HG02678 (cell line): ENCODE data around the gene ITGA1.
"Not testable (repeated sequence)": the region's sequence is repeated elsewhere in the genome, so short reads cannot be mapped to it uniquely, and the experiment has no call there.

Source experiments
- ATAC-seq: cut with Tn5 transposase; IDR thresholded peaks from one replicate; pipeline ENCODE4 v1.9.1; 2021; ENCODE audit warnings: mild to moderate bottlenecking, moderate library complexity; ENCODE audit not compliant: unreplicated experiment

Gene ITGA1

GRCh38 chr5:52787600-52788504 is at the start of gene ITGA1, which contains the start of gene PELO:
TSS of gene ITGA1 (plus strand) at chr5:52787916. CDS start at chr5:52788354, 438 bp downstream.
TSS of gene PELO (plus strand) at chr5:52787916. CDS start at chr5:52800395, 12,479 bp downstream.
- peak; percentile 83 for ATAC-seq

DNA sequence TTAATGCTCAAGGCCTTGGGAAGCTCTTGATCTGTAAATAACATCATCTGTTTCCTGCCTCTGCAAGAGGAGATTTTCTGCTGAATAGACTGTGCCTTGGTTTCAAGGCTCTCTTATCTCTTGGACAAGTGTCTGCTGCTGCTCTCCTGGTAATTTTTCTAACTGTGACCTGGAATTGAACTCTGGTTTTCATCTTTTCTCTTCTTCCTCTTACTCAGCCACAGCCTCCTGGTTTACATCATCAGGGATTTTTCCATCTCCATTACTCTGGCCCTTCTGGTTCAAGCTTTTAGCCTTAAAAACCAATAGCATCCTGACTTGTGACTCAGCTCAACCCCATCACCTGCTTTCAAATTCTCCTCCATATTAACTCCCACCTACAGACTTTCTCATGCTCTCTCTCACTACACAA is 49.6 kb upstream of the ITGA1 start:
- ATAC-seq, result peak; percentile 63

DNA sequence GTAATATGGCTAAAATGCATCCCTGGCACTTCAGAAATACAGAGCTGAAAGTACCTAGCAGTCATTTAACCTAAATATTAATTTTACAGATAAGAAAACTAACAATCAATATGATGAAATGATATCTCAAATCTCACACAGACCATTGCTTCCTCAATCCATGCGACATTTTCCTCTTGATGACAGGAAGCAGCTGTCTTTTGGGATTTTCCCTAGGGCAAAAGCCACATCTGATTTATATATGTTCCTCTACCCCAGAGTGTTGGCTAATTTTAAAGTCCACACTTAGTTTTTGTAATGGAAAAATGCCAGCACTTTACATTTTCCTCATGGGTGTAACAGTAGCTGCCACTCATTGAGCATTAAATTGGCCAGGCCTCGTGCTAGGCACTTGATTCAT is 47.7 kb upstream of the ITGA1 start:
- ATAC-seq, result no peak

DNA sequence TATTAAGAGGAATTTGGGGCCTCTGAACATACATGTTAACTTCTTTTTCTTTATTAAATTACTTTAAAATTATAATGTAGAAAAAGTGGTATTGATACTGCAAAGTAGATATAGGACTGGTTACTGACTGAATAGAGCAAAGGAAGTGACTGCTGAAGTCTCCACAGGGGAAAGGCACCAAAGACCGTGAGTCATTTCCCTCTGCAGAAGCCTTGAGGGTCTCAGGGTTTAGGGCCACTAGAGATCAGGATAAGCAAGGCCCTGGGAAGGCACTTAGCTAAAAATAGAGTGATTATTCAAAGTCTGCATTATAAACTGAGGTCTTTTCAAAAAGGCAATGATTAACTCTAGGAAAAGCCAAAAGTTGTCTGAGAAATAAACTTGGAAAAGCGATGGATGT is 44.7 kb upstream of the ITGA1 start:
- ATAC-seq, result no peak

- ATAC-seq, result no peak
Measured at GRCh38 chr5:52743529-52743928, 44.2 kb upstream of the ITGA1 start.

DNA sequence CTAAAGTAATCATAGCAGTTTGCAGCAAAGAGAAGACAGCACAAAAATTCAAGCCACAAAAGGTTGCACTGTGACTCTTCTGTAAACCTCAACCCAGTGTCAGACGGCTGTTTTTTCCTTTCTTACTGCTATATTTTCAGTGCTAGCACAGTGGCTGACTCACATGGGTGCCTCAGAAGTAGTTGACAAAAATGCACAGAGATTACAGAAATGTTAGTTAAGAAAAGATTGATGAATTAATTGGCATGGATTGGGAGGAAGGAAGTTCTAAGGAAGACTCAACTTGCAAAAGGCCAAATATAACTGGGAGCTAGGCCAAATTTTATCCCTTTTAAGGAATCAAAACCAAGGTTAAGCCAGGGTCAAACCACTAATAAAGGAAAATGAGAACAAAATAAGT is 43.7 kb upstream of the ITGA1 start:
- ATAC-seq, result peak; percentile 75

- ATAC-seq, result not testable (repeated sequence)
Measured at GRCh38 chr5:52744867-52745458, 42.8 kb upstream of the ITGA1 start.

DNA sequence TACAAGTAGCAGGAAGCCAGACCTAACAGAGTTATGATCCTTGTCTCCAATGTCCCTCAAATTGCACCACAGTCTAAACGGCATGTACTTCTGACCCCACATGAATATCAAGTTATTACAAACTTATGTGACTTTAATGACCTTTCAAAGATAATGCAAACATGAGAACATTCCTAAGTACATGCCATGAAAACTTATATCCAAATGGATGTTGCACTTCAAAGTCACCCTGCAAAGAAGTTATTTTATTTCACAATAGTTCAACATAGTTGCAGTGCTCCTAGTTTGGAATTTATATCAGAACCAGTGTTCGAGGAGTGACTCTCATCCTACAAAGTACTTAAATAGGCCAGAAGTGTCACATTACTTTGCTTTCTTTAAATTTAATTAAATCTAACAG is 41.2 kb upstream of the ITGA1 start:
- ATAC-seq, result no peak

DNA sequence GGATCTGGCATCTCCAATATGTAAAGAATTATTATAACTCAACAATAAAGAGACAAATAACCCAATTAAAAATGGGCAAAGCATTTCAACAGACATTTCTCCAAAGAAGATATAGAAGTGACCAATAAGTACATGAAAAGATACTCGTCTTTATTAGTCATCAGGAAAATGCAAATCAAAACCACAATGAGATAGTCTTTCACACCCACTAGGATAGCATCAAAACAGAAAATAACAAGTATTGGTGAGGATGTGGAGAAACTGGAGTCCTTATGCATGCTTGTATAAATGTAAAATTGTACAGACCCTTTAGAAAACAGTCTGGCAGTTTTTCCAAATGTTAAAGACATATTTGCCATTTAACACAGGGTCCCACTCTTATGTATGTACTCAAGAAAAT is 39.1 kb upstream of the ITGA1 start:
- ATAC-seq, result no peak

DNA sequence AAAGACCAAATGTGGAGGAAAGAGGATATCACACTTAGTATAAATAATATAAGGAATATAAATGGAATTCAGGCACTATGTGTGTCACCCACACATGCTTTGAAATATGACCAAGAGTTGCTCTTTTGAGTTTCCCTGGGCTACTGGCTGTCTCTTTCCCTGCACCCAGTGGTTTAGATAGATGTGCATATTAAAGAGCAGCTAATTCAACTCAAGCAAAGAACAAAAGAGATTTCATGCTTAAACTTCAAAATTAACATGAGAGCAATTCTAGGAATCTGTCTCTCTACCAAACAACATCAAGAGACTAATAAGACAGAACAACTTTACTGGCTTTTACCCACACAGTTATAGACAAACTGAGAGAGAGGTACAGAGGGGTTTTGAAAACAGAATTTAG is 38.0 kb upstream of the ITGA1 start:
- ATAC-seq, result no peak

DNA sequence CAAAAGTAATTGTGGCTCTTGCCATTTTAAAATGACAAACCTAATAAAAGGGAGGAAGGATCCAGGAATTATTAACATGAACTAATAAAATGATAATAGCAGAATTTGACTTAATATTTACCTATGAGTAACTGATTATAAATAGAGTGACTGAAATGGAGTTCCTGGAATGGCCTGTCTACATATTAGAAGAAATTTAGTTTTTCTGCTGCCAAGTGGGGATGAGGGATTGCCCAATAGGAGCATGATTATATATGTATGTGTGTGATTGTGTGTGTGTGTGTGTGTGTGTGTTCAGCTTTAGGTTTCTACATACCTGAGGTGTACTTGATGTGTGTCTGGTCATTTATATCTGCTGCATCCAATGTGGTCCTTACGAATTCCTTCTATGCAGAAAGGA is 36.6 kb upstream of the ITGA1 start:
- ATAC-seq, result no peak

DNA sequence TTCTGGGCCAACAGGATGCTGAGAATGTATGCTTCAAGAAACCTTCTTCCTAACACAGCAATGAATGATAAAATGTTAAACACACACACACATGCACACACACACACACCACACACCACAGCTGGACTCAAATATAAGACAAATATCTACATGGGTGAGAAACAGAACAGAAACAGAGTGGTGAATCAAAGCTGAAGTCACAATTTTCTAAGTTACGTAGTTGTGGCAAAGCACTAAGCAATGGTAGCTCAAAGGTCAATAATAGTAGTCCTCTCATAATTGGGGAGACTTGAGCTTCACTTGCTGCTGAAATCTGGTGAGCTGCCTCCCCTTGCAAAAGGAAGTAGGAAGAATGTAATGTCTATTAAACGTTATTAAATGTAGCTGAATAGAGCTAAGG is 33.7 kb upstream of the ITGA1 start:
- ATAC-seq, result no peak

DNA sequence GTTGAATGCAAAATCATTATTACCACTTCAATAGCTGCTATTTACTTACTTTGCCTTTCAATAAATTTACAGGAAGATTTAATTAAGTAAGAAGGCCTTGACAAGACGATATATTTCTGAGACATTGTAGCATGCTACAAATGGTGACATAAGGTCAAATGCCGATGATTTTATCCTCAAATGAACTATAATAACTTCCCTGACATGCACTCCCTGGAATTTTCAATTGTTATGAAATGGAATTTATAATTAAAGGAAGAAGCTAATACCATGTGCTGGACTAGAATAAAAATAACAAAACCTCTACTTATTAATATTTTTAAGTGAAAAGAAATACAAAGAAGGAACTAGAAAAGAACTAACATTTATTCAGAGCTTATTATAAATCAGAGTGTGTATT is 30.2 kb upstream of the ITGA1 start:
- no peak for ATAC-seq

DNA sequence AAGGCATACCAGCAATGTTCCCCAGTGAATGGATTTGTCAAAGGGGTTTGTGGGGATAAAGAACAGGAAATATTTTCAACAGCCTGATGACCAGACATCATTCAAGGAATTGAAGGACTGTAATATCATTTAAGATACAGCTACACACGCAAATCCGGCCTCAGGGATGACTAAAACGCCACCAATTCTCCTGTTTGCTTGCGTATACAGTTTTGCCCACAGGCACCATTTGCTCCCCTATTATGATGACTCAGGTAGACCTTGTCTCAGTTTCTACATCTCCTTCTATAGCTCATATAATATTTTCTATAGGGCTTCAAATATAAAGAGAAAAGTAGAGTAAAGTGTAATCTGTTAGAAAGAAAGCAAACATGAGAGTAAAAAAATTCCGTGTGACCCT is 29.7 kb upstream of the ITGA1 start:
- no peak for ATAC-seq

DNA sequence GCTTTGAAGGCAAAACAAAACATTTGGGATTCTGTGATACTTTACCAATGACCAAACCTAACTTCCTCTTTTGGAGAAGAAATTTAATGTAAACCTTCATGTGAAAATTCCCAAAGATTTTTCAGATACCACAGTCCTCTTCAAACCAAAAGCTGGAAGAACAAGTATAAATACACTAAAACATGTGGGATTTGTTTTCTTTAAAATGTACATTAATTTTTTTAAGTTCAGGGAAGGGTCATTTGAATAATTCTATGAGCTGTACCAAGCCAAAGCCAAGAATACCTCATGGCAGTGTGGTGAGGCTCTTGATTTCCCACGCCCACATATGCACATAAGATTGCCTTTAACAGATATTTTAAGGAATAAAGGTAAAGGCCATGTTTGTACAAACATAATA is 28.4 kb upstream of the ITGA1 start:
- no peak for ATAC-seq

GRCh38 chr5:52760695-52761366 is 26.9 kb upstream of the ITGA1 start:
- ATAC-seq, result peak; percentile 57

DNA sequence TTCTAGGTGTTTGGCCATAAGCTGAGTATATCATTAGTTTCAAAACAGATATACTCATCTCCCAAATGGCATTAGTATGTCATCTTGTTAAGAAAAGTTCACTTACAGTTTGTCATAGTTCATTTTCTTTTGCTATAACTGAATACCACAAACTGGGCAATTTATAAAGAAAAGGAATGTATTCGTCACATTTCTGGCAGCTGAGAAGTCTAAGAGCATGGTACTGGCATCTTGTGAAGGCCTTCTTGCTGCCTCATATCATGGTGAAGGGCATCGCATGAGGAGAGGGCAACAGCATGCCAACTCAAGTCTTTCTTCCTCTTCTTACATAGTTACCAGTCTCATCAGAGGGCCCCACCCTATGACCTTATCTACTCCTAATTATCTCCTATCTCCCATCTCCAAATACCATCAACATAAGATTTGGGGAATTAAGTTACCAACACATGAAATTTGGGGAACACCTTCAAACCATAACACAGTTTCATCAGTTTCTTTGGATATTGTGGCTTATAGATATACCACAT is 20.4 kb upstream of the ITGA1 start:
- no peak for ATAC-seq

GRCh38 chr5:52767766-52768480 is 19.8 kb upstream of the ITGA1 start:
- ATAC-seq, result peak; percentile 43

GRCh38 chr5:52769061-52769460 is 18.7 kb upstream of the ITGA1 start:
- no peak for ATAC-seq

DNA sequence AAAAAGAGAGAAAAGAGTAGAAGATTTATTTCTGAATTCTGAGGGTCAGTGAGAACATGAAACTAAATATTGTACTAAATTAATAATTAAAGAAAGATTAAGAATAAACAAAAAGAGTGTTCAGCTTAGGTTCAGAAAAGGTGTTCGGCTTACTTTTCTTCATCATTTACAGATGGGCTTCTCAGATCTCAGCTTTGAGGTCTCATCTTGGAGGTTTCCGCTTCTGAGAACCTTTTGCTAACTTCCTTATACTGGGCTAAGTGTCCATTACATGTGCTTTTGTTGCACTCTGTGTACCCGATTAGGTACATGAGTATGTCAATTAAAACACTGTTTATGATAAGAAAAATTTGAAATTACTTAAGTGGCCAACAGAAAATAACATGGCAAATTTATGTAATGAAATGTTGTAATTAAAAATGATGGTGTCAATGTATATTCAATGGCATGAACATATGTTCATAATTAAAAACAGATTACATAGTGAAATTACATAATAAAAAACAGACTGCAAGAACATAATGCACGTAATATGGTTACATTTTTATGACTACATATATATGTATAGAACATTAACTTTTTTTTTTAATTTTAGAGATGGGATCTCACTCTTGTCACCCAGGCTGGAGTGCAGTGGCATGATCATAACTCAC is 17.3 kb upstream of the ITGA1 start:
- ATAC-seq, result no peak
